A549 treated with AZD2906 at 1 μM for 4 hours (cell line): Measurements from ENCODE around the gene NLRP7. TPM values are rescaled to one million over a fixed set of nuclear protein-coding genes. Genes with fewer than 3 reads are reported as not detected.

ENCODE experiments used
- total RNA-seq: library from RNA; stranded (reverse); fragments of 200-300 nt; extraction: Qiagen RNA extraction; gene quantifications from 5 replicates; pipeline ENCODE4 v1.2.3, GENCODE V29; 2022

NLRP7 gene
- total RNA-seq: 0.01 to 0.13 TPM (median 0.02 TPM) in 3 of 5 replicates, not detected in the others

DNA sequence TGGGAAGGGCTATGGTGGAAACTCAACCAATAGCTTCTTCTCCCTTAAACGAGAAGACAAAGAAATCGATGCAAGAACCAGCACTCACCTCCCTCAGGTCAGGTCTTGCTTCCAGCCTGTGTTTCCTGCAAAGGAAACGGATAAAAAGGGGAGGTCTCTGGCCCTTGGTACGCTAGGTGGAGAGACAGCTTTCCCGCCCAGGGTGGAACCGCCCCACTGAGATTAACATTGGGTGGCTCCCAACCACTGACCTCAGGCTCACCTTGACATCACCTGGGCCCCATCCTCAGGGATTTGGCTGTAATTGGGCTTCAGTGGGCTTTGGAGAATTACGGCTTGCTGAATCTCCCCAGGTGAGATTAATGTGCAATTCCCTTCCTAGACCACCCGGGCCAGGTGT lies at the start of gene NLRP7:
NLRP7 (minus strand) TSS at position 150 of the 400 bp plus-strand sequence.

DNA sequence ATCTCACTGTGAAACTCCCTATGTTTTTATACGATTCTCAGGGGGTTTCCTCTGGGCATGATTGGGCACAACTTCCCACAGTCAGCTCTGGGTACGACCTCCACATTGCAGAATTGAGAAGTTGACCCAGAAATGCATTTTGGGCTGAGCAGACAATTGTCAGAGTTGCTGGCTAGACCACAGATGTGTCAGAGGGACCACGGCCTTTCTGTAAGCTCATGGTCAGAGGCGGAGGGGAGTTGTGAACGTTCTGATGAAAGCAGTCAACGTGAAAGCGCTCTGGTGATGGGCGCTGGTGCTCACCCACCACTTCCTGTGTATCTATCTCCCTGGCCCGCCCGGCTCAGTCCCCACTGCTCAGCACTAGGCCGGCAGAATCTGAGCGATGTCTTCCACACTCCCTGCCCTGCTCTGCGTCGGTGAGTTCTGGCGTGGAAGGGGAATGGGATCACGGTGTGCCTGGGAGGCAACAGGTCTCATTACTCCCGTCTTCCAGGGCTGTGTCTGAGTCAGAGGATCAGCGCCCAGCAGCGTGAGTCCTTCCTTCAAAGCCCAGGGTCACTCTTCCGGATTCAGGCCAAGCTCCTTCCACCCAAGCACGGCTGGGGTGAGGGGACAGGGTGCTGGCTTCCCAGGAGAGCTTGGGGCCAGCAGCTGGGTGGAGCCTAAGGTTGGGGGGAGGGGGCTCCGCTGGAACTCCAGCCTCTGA lies 41.4 kb downstream of the NLRP7 start, which contains the start of gene NCR1:
NCR1 (plus strand) TSS at position 346 of the 709 bp plus-strand sequence; CDS start at position 386, 40 bp downstream.

DNA sequence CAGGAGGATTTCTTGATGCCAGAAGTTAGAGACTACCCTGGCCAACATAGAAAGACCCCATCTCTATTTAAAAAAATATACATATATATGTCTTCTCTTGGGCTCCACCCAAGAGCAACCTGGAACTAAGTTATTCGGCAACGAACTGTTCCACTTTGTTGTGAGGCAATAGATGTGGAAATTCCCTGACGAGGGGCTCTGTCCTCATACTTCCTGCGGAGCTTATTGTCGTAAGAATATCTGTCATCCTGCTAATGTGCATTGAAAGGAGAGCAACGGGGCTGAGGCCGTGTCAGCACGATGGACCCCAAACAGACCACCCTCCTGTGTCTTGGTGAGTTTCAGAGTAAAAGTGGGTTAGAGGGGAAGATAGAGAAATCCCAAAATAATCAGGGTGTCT lies 73.3 kb downstream of the NLRP7 start, which contains the start of gene FCAR:
FCAR (plus strand) TSS at position 246 of the 400 bp plus-strand sequence; CDS start at position 301, 55 bp downstream.

Other genes with a start within 250 kb of the NLRP7 start
- gene KIR3DL3, start 223.1 kb downstream of the NLRP7 start, total RNA-seq: not detected in 5 replicates
- not detected in 5 replicates for gene KIR2DL3, start 209.0 kb downstream of the NLRP7 start, total RNA-seq
- not detected in 5 replicates for gene KIR2DL1, start 177.7 kb downstream of the NLRP7 start, total RNA-seq
- gene KIR2DL4, start 143.9 kb downstream of the NLRP7 start, total RNA-seq: not detected in 5 replicates
- gene KIR3DL1, start 131.1 kb downstream of the NLRP7 start, total RNA-seq: not detected in 5 replicates
- not detected in 5 replicates for gene KIR2DS4, start 114.9 kb downstream of the NLRP7 start, total RNA-seq
- gene KIR3DL2, start 97.1 kb downstream of the NLRP7 start, total RNA-seq: not detected in 5 replicates
- not detected in 5 replicates for gene FCAR, start 73.3 kb downstream of the NLRP7 start, total RNA-seq
- not detected in 5 replicates for gene NCR1, start 41.4 kb downstream of the NLRP7 start, total RNA-seq
- 24.7 to 26.9 TPM (median 25.3 TPM) in 5 replicates for gene NLRP2, start 18.8 kb upstream of the NLRP7 start, total RNA-seq
- gene GP6, start 90.7 kb upstream of the NLRP7 start, total RNA-seq: 0.04 to 0.23 TPM (median 0.07 TPM) in 5 replicates
- 16.3 to 22.1 TPM (median 20.4 TPM) in 5 replicates for gene RDH13, start 115.6 kb upstream of the NLRP7 start, total RNA-seq
- gene EPS8L1, start 128.3 kb upstream of the NLRP7 start, total RNA-seq: 3.2 to 6.5 TPM (median 5.6 TPM) in 5 replicates
- gene PPP1R12C, start 170.1 kb upstream of the NLRP7 start, total RNA-seq: 55.2 to 86.5 TPM (median 80.7 TPM) in 5 replicates
- 108 to 151 TPM (median 139 TPM) in 5 replicates for gene TNNT1, start 201.7 kb upstream of the NLRP7 start, total RNA-seq
- gene TNNI3, start 210.2 kb upstream of the NLRP7 start, total RNA-seq: 5.9 to 8.2 TPM (median 7.5 TPM) in 5 replicates
- 4.6 to 5.9 TPM (median 5.4 TPM) in 5 replicates for gene DNAAF3, start 219.1 kb upstream of the NLRP7 start, total RNA-seq
- 1.9 to 5.0 TPM (median 3.5 TPM) in 5 replicates for gene SYT5, start 232.8 kb upstream of the NLRP7 start, total RNA-seq